Heart left ventricle (tissue), 13 donors: Measurements from ENCODE around the gene CASK.

Experiments used
- CTCF ChIP-seq, 12 donors: fragments of 200-600 bp; sonication (generic) in 4 of 12; IDR thresholded peaks; one replicate each; pipeline versions ENCODE4 v1.5.0 to v1.8.0; 2018 to 2022; ENCODE audit warnings: antibody characterized with exemption in 12 of 12, mild to moderate bottlenecking in 5 of 12
- POLR2A ChIP-seq, 2 donors: fragments of 450-650 bp; IDR thresholded peaks; one replicate each; pipeline ENCODE4 v1.6.1; 2017; ENCODE audit warnings: antibody characterized with exemption in 2 of 2, mild to moderate bottlenecking in 2 of 2, moderate library complexity in 2 of 2
- donor health status: ischemic (EF 13 %, LVEDD 7.1; RV severe dilation, severe dysfunction).
- donor health status: DM: no; HTN: yes; CAD: no.
- donor health status: DM: no; HTN: no; CAD: no.
- donor health status: ischemic (EF 25% LVEDD 6.9; RV normal size, moderate dysfunction).
- donor health status: ischemic (EF 25% LVEDD 5.7; RV mildly dilated, moderate dysfunction).
- donor health status: ischemic (EF 35%, LVEDD 5.7; RV mildly dilated, moderate dysfunction).
- donor health status: nonischemic (EF 11% LVEDD 7.7; RV severe dilation, severe dysfunction).
- donor health status: DM: yes; HTN: yes; CAD: no.
- donor health status: PGD.
- donor health status: ischemic (EF 29% LVEDD 5.4; RV normal size, mild dysfunction).
- donor health status: nonischemic (EF 23%, LVEDD 6.1; RV moderate dilation, normal function).

DNA sequence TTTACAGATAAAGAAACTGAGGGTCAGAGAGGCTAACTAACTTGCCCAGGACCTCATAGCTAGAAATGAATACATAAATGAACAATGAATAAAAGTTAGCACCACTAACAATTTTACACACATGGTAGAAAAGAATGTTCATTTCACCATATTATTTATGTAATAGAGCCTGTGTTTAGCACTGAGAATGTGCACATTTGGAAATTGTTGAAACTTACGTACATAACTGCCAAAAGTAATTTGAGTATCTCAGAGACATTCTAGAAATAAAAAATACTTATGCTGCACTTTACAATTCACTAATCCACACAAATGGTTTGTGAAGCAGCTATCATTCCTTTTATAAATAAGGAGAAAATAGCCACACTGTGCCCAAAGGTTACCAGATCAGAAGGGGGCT lies 9.9 kb downstream of the CASK start:
- TF ChIP-seq CTCF (IDR thresholded peaks at IDR 0.05) (no peak), POLR2A (IDR thresholded peaks at IDR 0.05) (no peak)
